GM21447 (cell line): Measurements from ENCODE around the gene GAST.

Source experiments
- ATAC-seq: cut with Tn5 transposase; IDR thresholded peaks from one replicate; pipeline ENCODE4 v1.9.1; 2021; ENCODE audit not compliant: unreplicated experiment

GAST gene

GRCh38 chr17:41707803-41708669 is 4.1 kb upstream of the GAST start:
- no peak for ATAC-seq

DNA sequence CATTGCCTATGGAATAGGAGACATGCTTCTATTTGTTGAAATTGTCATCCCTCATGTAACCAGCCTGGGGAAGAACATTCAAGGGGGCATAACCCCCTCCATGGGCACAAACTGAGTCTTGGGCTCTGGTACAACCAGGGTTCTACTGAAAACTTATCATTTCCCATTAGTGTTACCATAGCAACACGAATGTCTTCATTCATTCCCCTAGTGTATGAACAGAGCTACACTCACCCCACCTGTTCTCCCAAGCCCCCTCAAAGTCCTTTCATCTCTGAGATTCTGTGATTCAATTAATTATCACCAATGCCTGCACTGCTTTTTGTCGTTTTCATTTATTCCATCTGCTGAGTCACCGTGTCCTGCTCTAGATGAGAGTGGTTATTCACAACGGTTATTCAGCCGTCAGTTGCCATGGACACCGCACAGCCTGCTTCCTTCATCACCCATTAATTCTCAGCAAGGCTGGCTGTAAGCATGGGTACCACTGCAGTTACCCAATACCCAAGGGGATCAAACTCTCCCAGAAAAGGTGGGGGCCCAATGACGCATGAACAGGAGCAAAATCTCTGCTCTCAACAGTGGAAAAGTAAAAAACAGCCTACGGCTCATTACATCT is 1.6 kb upstream of the GAST start:
- ATAC-seq: no peak

- ATAC-seq: no peak
Measured at GRCh38 chr17:41717408-41718286, 5.5 kb downstream of the GAST start.

DNA sequence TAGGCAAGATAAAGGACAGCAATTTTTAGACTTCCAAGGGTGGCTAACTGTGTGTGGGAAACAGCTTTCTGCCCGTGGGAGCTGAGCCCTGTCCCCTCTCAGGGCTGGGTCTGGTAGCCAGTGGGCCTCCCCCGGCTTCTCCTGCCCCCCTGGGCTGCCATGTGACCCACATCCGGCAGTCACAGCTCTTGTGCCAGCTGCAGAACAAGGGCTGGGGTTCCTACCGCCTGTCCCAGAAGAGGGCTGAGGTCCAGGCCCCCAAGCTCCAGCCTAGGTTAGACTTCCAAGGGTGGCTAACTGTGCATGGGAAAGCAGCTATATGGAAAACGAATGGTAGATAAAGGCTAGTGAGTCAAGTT is 6.1 kb downstream of the GAST start:
- ATAC-seq: no peak

DNA sequence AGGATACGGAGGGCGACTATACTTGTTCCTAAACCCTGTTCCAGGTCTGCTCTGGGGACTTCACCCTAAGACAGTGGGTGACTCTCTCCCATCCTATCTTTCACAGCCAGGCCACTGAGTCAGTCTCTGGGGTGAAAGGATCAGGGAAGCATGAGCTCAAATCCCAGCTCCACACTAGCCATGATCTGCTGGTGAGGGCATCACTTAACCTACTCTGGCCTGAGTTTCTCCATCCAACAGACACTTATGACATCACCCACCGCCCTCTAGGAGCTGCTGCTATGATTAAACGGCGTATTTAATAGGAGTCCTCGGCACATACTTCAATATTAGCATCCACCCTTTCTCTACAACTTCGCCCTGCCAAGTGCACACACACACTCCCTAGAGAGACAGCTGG is 10.1 kb downstream of the GAST start:
- ATAC-seq: no peak

DNA sequence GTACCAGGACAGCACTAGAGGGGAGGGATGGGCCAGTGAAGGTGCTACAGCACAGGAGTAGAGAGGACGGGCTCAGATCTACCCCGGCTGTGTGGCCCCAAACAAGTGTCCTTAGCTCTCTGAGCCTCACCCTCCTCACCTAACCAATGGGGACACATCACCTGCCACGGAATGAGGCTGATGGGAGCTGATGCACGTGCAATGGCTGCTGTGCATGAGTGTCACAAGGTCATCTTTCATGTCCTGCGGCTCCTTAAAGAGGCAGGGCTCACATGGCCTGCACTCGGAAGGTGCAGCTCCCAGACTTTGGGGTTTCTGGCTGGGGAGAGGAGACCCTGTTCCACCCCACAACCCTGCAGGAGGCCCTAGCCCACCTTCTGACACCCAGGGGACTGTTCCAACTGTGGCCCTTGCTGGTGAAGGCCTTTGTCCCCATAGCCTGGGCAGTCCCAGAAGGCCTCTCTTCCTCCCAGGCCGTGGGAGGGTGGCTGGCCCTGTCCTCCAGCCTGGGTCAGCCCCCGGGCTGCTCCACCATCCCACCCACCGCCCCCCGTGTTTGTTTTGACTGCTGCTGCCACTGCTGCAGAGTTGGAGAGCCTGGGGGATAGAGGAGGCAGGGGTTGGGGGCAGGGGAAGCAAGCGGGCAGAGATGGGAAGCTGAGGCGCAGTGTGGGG is 11.8 kb downstream of the GAST start:
- no peak for ATAC-seq

DNA sequence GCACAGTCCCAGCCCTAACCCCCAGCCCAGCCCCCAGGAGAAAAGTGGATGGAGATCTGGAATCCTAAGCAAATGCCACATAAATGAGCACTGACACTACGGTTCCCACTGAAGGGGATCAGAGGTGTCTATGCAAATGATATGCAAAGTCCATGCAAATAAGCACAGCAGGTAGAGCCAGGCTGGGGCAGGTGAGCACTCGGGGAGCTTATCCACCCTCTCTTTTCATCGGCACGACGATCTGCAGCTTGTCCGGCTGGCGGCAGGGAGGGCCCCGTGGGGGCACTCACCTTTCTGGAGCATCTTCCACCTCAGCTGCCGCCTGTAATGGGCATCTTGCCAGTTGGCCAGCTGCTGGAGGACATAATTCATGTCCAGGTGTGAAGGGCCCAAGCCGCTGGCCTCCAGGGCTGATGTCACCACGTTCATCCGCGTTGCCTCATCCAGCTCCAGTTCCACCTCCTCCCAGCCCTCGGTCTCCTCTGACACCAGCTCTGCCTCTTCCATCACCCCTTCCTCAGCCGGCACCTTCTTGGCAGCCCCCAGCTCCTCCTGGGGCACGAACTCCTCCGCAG is 12.4 kb downstream of the GAST start:
- no peak for ATAC-seq

GRCh38 chr17:41725134-41725533 is 13.0 kb downstream of the GAST start:
- ATAC-seq: no peak

DNA sequence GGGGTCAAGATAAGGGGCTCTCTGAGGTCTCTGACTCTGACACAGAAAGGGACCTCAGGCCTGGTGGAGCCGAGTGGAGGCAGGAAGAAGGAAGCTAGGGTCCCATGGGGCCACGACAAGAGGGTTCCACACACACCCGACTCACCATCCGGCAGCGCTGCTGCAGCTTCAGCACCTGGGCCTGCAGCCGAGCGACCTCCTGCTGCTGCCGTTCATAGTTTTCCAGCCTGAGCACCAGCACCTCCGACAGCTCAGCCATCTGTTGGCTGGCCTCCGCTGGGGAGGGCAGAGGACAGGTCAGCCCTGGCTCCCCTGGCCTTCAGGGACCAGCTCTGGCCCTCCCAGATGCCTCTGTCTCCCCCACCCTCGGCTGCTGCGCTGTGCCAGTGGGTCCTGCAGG is 15.9 kb downstream of the GAST start:
- no peak for ATAC-seq

GRCh38 chr17:41730479-41730878 is 18.3 kb downstream of the GAST start:
- no peak for ATAC-seq

- no peak for ATAC-seq
Measured at GRCh38 chr17:41731836-41732235, 19.7 kb downstream of the GAST start.

- ATAC-seq: no peak
Measured at GRCh38 chr17:41733348-41734138, 21.4 kb downstream of the GAST start.

GRCh38 chr17:41734139-41734948 is 22.2 kb downstream of the GAST start, which contains the start of gene HAP1:
Gene HAP1 (minus strand): TSS chr17:41734643. CDS start chr17:41734634, 9 bp downstream.
- ATAC-seq: no peak

GRCh38 chr17:41734949-41735313 is 22.8 kb downstream of the GAST start:
- no peak for ATAC-seq

- ATAC-seq: no peak
Measured at GRCh38 chr17:41735744-41736143, 23.6 kb downstream of the GAST start.

DNA sequence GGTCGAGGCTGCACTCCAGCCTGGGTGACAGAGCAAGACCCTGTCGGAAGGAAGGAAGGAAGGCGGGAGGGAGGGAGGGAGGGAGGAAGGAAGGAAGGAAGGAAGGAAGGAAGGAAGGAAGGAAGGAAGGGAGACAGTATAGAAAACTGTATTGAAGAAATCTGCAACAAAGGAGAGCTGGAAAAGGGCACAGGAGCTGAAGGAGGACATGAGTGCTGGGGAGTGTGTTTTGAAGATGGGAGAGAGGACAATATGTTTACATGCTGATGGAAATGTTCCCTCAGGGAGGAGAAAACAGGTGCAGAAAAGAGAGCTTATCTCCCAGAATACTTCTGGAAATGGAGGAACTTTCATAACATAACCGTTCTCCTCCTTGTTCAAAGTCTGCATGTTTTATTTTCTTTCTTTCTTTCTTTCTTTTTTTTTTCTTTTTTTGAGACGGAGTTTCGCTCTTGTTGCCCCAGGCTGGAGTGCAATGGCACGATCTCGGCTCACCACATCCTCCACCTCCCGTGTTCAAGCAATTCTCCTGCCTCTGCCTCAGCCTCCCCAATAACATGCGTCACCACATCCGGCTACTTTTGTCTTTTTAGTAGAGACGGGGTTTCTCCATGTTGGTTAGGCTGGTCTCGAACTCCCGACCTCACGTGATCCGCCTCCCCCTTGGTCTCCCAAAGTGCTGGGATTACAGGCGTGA is 25.0 kb downstream of the GAST start:
- no peak for ATAC-seq

DNA sequence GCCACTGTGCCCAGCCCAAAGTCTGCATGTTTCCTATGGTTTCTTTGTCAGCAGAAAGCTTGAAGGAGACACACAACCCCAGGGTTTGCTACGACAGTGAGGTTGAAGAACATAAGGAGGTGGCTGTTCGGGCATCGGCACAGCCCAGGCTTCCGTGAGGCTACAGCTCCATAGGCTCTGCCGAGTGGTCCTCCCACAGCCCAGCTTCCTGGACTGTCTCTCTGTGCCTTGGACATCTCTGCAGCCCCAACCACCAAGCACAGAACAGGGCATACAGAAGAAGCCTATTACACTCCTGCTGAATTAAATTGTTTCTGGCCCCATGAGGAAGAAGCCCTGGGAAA is 25.5 kb downstream of the GAST start:
- no peak for ATAC-seq

DNA sequence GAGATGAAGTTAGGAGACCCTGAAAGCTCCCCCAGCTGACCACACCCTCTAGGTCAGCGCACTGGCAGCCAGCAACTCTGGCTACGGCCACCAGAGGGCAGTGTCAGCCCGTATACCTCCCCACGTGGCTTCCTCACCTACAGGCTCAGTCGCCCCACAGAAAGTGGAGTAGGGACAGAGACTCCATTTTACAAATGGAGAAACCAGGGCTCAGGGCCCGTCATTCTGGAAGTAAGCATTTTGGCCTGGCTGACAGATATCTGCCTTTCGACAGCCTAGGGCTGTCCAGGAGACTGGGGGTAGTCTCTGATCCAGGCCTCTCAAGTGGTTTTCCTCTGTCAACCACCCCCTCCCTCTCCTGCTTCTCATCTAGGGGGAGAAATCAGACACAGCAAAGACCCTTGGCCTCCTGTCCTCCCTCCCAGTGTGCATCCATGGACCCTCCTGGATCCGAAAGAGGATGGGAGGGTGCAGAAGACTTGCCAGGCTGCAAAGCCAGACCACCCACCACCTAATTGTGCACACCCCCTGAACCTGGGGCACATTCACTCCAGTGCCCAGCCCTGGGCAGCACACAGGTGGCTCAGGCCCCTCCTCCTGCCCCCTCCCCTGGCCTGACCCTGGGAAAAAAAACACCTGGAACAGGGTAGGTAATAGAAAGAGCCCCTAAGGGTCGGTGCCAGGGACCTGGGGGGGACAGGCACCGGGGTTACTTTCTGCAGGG is 26.1 kb downstream of the GAST start:
- ATAC-seq: peak; percentile 65
